ENCODE data around the gene CNOT8.

Gene CNOT8

GRCh38 chr5:154844809-154845208 is 13.6 kb upstream of the CNOT8 start:
- H3K4me3 ChIP-seq (ENCODE audit: low read length in 2 of 2): no peak overlapping the region
- H3K27ac ChIP-seq (ENCODE audit: low read depth in 2 of 2, low read length in 2 of 2): no peak overlapping the region
- H3K9ac ChIP-seq (ENCODE audit: low read depth in 1 of 2, low read length in 2 of 2): no peak overlapping the region

GRCh38 chr5:154849264-154849785 is 9.1 kb upstream of the CNOT8 start:
- Histone ChIP-seq H3K9me3 (ENCODE audit: control insufficient read depth in 2 of 2, low read length in 2 of 2) (no peaks in the 10 kb centered on the region), H3K27me3 (ENCODE audit: control insufficient read depth in 2 of 2, insufficient read depth in 2 of 2, low read length in 2 of 2) (no peaks in the 10 kb centered on the region), H3K9ac (ENCODE audit: low read depth in 1 of 2, low read length in 2 of 2) (peak overlapping the region in 1 of 2 donors; percentile 14), H3K4me1 (ENCODE audit: control insufficient read depth in 2 of 2, insufficient read depth in 2 of 2, low read length in 2 of 2) (no peaks in the 10 kb centered on the region), H3K36me3 (ENCODE audit: control insufficient read depth in 2 of 2, insufficient read depth in 2 of 2, low read length in 2 of 2) (no peaks in the 10 kb centered on the region), H3K27ac (ENCODE audit: low read depth in 2 of 2, low read length in 2 of 2) (no peak overlapping the region), H3K4me3 (ENCODE audit: low read length in 2 of 2) (peak overlapping the region; percentile 62 to 67)

More at GRCh38 chr5:154844809-154845208, 13.6 kb upstream of the CNOT8 start:
- H3K4me1 ChIP-seq (ENCODE audit: control insufficient read depth in 2 of 2, insufficient read depth in 2 of 2, low read length in 2 of 2): no peaks in the 10 kb centered on the region
- H3K36me3 ChIP-seq (ENCODE audit: control insufficient read depth in 2 of 2, insufficient read depth in 2 of 2, low read length in 2 of 2): no peaks in the 10 kb centered on the region
- H3K27me3 ChIP-seq (ENCODE audit: control insufficient read depth in 2 of 2, insufficient read depth in 2 of 2, low read length in 2 of 2): no peaks in the 10 kb centered on the region
- H3K9me3 ChIP-seq (ENCODE audit: control insufficient read depth in 2 of 2, low read length in 2 of 2): no peaks in the 10 kb centered on the region

- Histone ChIP-seq H3K4me1 (ENCODE audit: control insufficient read depth in 2 of 2, insufficient read depth in 2 of 2, low read length in 2 of 2) (no peaks in the 10 kb centered on the region), H3K9ac (ENCODE audit: low read depth in 1 of 2, low read length in 2 of 2) (peak overlapping the region in 1 of 2 donors; percentile 33), H3K27ac (ENCODE audit: low read depth in 2 of 2, low read length in 2 of 2) (peak overlapping the region; percentile 50 to 57), H3K4me3 (ENCODE audit: low read length in 2 of 2) (peak overlapping the region; percentile 62 to 67), H3K36me3 (ENCODE audit: control insufficient read depth in 2 of 2, insufficient read depth in 2 of 2, low read length in 2 of 2) (no peaks in the 10 kb centered on the region), H3K27me3 (ENCODE audit: control insufficient read depth in 2 of 2, insufficient read depth in 2 of 2, low read length in 2 of 2) (no peaks in the 10 kb centered on the region), H3K9me3 (ENCODE audit: control insufficient read depth in 2 of 2, low read length in 2 of 2) (no peaks in the 10 kb centered on the region)
Observed at GRCh38 chr5:154849791-154850201, 8.6 kb upstream of the CNOT8 start.

GRCh38 chr5:154850255-154851062 is 8.0 kb upstream of the CNOT8 start, which contains the start of gene FAXDC2:
FAXDC2 (minus strand) TSS chr5:154850603; CDS start chr5:154838178, 12,425 bp downstream.
- Histone ChIP-seq H3K9ac (ENCODE audit: low read depth in 1 of 2, low read length in 2 of 2) (peak within 1 kb of the TSS; percentile 33 to 35), H3K4me1 (ENCODE audit: control insufficient read depth in 2 of 2, insufficient read depth in 2 of 2, low read length in 2 of 2) (no peaks in the 10 kb centered on the region)

GRCh38 chr5:154851351-154851750 is 7.1 kb upstream of the CNOT8 start:
- Histone ChIP-seq H3K4me3 (ENCODE audit: low read length in 2 of 2) (no peak overlapping the region), H3K36me3 (ENCODE audit: control insufficient read depth in 2 of 2, insufficient read depth in 2 of 2, low read length in 2 of 2) (no peaks in the 10 kb centered on the region), H3K9me3 (ENCODE audit: control insufficient read depth in 2 of 2, low read length in 2 of 2) (no peaks in the 10 kb centered on the region), H3K9ac (ENCODE audit: low read depth in 1 of 2, low read length in 2 of 2) (no peak overlapping the region), H3K27ac (ENCODE audit: low read depth in 2 of 2, low read length in 2 of 2) (no peak overlapping the region), H3K27me3 (ENCODE audit: control insufficient read depth in 2 of 2, insufficient read depth in 2 of 2, low read length in 2 of 2) (no peaks in the 10 kb centered on the region), H3K4me1 (ENCODE audit: control insufficient read depth in 2 of 2, insufficient read depth in 2 of 2, low read length in 2 of 2) (no peaks in the 10 kb centered on the region)

More at GRCh38 chr5:154850255-154851062, 8.0 kb upstream of the CNOT8 start, which contains the start of gene FAXDC2:
- H3K27me3 ChIP-seq (ENCODE audit: control insufficient read depth in 2 of 2, insufficient read depth in 2 of 2, low read length in 2 of 2): no peaks in the 10 kb centered on the region
- no peaks in the 10 kb centered on the region for H3K36me3 ChIP-seq (ENCODE audit: control insufficient read depth in 2 of 2, insufficient read depth in 2 of 2, low read length in 2 of 2)
- no peaks in the 10 kb centered on the region for H3K9me3 ChIP-seq (ENCODE audit: control insufficient read depth in 2 of 2, low read length in 2 of 2)
- peak within 1 kb of the TSS; percentile 62 to 67 for H3K4me3 ChIP-seq (ENCODE audit: low read length in 2 of 2)
- peak within 1 kb of the TSS; percentile 50 to 57 for H3K27ac ChIP-seq (ENCODE audit: low read depth in 2 of 2, low read length in 2 of 2)

GRCh38 chr5:154857530-154858296 is 714 bp upstream of the CNOT8 start:
- peak overlapping the region; percentile 96 to 97 for H3K4me3 ChIP-seq (ENCODE audit: low read length in 2 of 2)
- H3K4me1 ChIP-seq (ENCODE audit: control insufficient read depth in 2 of 2, insufficient read depth in 2 of 2, low read length in 2 of 2): peaks cover 18 to 27% of the 10 kb centered on the region in 2 donors
- no peaks in the 10 kb centered on the region for H3K9me3 ChIP-seq (ENCODE audit: control insufficient read depth in 2 of 2, low read length in 2 of 2)

GRCh38 chr5:154858972-154859871 is 795 bp downstream of the CNOT8 start:
- H3K27ac ChIP-seq (ENCODE audit: low read depth in 2 of 2, low read length in 2 of 2): peak overlapping the region; percentile 98
- H3K4me1 ChIP-seq (ENCODE audit: control insufficient read depth in 2 of 2, insufficient read depth in 2 of 2, low read length in 2 of 2): peaks cover 18 to 27% of the 10 kb centered on the region in 2 donors
- H3K9me3 ChIP-seq (ENCODE audit: control insufficient read depth in 2 of 2, low read length in 2 of 2): no peaks in the 10 kb centered on the region
- H3K9ac ChIP-seq (ENCODE audit: low read depth in 1 of 2, low read length in 2 of 2): peak overlapping the region; percentile 91 to 97
- H3K27me3 ChIP-seq (ENCODE audit: control insufficient read depth in 2 of 2, insufficient read depth in 2 of 2, low read length in 2 of 2): no peaks in the 10 kb centered on the region
- H3K36me3 ChIP-seq (ENCODE audit: control insufficient read depth in 2 of 2, insufficient read depth in 2 of 2, low read length in 2 of 2): peaks cover 0 to 9% of the 10 kb centered on the region in 2 donors
- H3K4me3 ChIP-seq (ENCODE audit: low read length in 2 of 2): peak overlapping the region; percentile 96 to 97

More at GRCh38 chr5:154857530-154858296, 714 bp upstream of the CNOT8 start:
- no peaks in the 10 kb centered on the region for H3K36me3 ChIP-seq (ENCODE audit: control insufficient read depth in 2 of 2, insufficient read depth in 2 of 2, low read length in 2 of 2)
- no peaks in the 10 kb centered on the region for H3K27me3 ChIP-seq (ENCODE audit: control insufficient read depth in 2 of 2, insufficient read depth in 2 of 2, low read length in 2 of 2)
- H3K9ac ChIP-seq (ENCODE audit: low read depth in 1 of 2, low read length in 2 of 2): peak overlapping the region; percentile 91 to 97
- peak overlapping the region; percentile 98 for H3K27ac ChIP-seq (ENCODE audit: low read depth in 2 of 2, low read length in 2 of 2)

GRCh38 chr5:154860123-154860522 is 1.7 kb downstream of the CNOT8 start:
- Histone ChIP-seq H3K4me1 (ENCODE audit: control insufficient read depth in 2 of 2, insufficient read depth in 2 of 2, low read length in 2 of 2) (peaks cover 18 to 27% of the 10 kb centered on the region in 2 donors), H3K36me3 (ENCODE audit: control insufficient read depth in 2 of 2, insufficient read depth in 2 of 2, low read length in 2 of 2) (peaks cover under 1 to 15% of the 10 kb centered on the region in 2 donors), H3K27ac (ENCODE audit: low read depth in 2 of 2, low read length in 2 of 2) (peak overlapping the region; percentile 98), H3K9me3 (ENCODE audit: control insufficient read depth in 2 of 2, low read length in 2 of 2) (no peaks in the 10 kb centered on the region), H3K4me3 (ENCODE audit: low read length in 2 of 2) (peak overlapping the region; percentile 96 to 97), H3K9ac (ENCODE audit: low read depth in 1 of 2, low read length in 2 of 2) (peak overlapping the region; percentile 91 to 97), H3K27me3 (ENCODE audit: control insufficient read depth in 2 of 2, insufficient read depth in 2 of 2, low read length in 2 of 2) (no peaks in the 10 kb centered on the region)

GRCh38 chr5:154860765-154861164 is 2.3 kb downstream of the CNOT8 start:
- H3K4me1 ChIP-seq (ENCODE audit: control insufficient read depth in 2 of 2, insufficient read depth in 2 of 2, low read length in 2 of 2): peaks cover 18 to 27% of the 10 kb centered on the region in 2 donors
- no peaks in the 10 kb centered on the region for H3K9me3 ChIP-seq (ENCODE audit: control insufficient read depth in 2 of 2, low read length in 2 of 2)
- peaks cover 6 to 21% of the 10 kb centered on the region in 2 donors for H3K36me3 ChIP-seq (ENCODE audit: control insufficient read depth in 2 of 2, insufficient read depth in 2 of 2, low read length in 2 of 2)
- H3K27me3 ChIP-seq (ENCODE audit: control insufficient read depth in 2 of 2, insufficient read depth in 2 of 2, low read length in 2 of 2): no peaks in the 10 kb centered on the region
- peak overlapping the region in 1 of 2 donors; percentile 98 for H3K27ac ChIP-seq (ENCODE audit: low read depth in 2 of 2, low read length in 2 of 2)
- peak overlapping the region in 1 of 2 donors; percentile 96 for H3K4me3 ChIP-seq (ENCODE audit: low read length in 2 of 2)
- no peak overlapping the region for H3K9ac ChIP-seq (ENCODE audit: low read depth in 1 of 2, low read length in 2 of 2)

All from mucosa of rectum (tissue), 2 donors.